GM12878 (cell line): ENCODE results near the gene MINDY3.

Experiments used
- CREM ChIP-seq: IDR thresholded peaks from 2 replicates; pipeline ENCODE4 v1.6.1; 2014; ENCODE audit warnings: antibody characterized with exemption, low read depth
- EP300 ChIP-seq, 2 experiments: fragments of 150-350 bp in 1 of 2; IDR thresholded peaks; 2 replicates each; pipeline ENCODE4 v1.6.1; 2011 to 2012; ENCODE audit warnings: low read depth in 2 of 2, low read length in 2 of 2, borderline replicate concordance in 1 of 2, improper control_type of control experiment in 1 of 2, inconsistent platforms in 1 of 2; ENCODE audit not compliant: control insufficient read depth in 1 of 2
- EZH2 ChIP-seq: IDR thresholded peaks from 2 replicates; pipeline ENCODE4 v1.6.1; 2012; ENCODE audit warnings: low read depth, mild to moderate bottlenecking, control low read depth, inconsistent platforms, low read length, borderline replicate concordance; ENCODE audit not compliant: control insufficient read depth
- JUND ChIP-seq: IDR thresholded peaks from 2 replicates; pipeline ENCODE4 v1.6.1; 2012; ENCODE audit warnings: low read depth, mild to moderate bottlenecking, low read length, improper control_type of control experiment, moderate library complexity
- RAD21 ChIP-seq: IDR thresholded peaks from 2 replicates; pipeline ENCODE4 v1.6.1; 2011; ENCODE audit warnings: mild to moderate bottlenecking, low read depth, low read length, moderate library complexity; ENCODE audit not compliant: insufficient read depth
- SMC3 ChIP-seq: IDR thresholded peaks from 2 replicates; pipeline ENCODE4 v1.6.1; 2011; ENCODE audit warnings: low read length, improper control_type of control experiment, borderline replicate concordance
- SUZ12 ChIP-seq: fragments of 200-600 bp; sonication (generic); IDR thresholded peaks from one replicate; pipeline ENCODE4 v1.6.1; 2018; ENCODE audit warnings: antibody characterized with exemption, mild to moderate bottlenecking; ENCODE audit not compliant: unreplicated experiment
- TCF7 ChIP-seq: IDR thresholded peaks from 2 replicates; pipeline ENCODE4 v1.6.1; 2014; ENCODE audit warnings: antibody characterized with exemption, borderline replicate concordance
- TF ChIP-seq, protein P1 (sequence below), 3 experiments: IDR thresholded peaks in 2 of 3; conservative IDR thresholded peaks in 1 of 3; 2 replicates each; pipeline ENCODE4 v1.5.1; 2011; ENCODE audit warnings: low read depth in 3 of 3, low read length in 3 of 3, mild to moderate bottlenecking in 3 of 3, control low read depth in 2 of 3, moderate library complexity in 2 of 3, inconsistent platforms in 1 of 3, mixed read lengths in 1 of 3; ENCODE audit not compliant: control insufficient read depth in 2 of 3, insufficient read depth in 1 of 3; ENCODE audit errors: extremely low read depth in 1 of 3

GRCh38 chr10:15884447-15884846 is 24.1 kb upstream of the MINDY3 start:
- TF ChIP-seq SMC3, result no peak
- TF ChIP-seq, protein P1, sequence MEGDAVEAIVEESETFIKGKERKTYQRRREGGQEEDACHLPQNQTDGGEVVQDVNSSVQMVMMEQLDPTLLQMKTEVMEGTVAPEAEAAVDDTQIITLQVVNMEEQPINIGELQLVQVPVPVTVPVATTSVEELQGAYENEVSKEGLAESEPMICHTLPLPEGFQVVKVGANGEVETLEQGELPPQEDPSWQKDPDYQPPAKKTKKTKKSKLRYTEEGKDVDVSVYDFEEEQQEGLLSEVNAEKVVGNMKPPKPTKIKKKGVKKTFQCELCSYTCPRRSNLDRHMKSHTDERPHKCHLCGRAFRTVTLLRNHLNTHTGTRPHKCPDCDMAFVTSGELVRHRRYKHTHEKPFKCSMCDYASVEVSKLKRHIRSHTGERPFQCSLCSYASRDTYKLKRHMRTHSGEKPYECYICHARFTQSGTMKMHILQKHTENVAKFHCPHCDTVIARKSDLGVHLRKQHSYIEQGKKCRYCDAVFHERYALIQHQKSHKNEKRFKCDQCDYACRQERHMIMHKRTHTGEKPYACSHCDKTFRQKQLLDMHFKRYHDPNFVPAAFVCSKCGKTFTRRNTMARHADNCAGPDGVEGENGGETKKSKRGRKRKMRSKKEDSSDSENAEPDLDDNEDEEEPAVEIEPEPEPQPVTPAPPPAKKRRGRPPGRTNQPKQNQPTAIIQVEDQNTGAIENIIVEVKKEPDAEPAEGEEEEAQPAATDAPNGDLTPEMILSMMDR (IDR thresholded peaks at IDR 0.05 in 2 of 3, conservative IDR thresholded peaks at IDR 0.05 in 1 of 3; ENCODE audit: control insufficient read depth in 2 of 3, extremely low read depth in 1 of 3, insufficient read depth in 1 of 3, low read depth in 3 of 3, low read length in 3 of 3), result no peak
- TF ChIP-seq SUZ12, result no peak
- no peak for TF ChIP-seq CREM
- no peak for TF ChIP-seq JUND
- TF ChIP-seq EP300 (IDR thresholded peaks at IDR 0.05; ENCODE audit: borderline replicate concordance in 1 of 2, control insufficient read depth in 1 of 2, low read depth in 2 of 2, low read length in 2 of 2), result no peak
- no peak for TF ChIP-seq EZH2
- TF ChIP-seq TCF7, result no peak
- no peak for TF ChIP-seq RAD21
